PFSK-1 (cell line): ENCODE results near the gene AFF2.

Experiments
- FOXP2 ChIP-seq: optimal IDR thresholded peaks from 2 replicates; pipeline ENCODE3; 2011; ENCODE audit warnings: borderline replicate concordance, control low read depth, inconsistent platforms; ENCODE audit not compliant: insufficient read depth; ENCODE audit errors: extremely low read length, extremely low read depth
- POLR2AphosphoS5 ChIP-seq: IDR thresholded peaks from 2 replicates; pipeline ENCODE4 v1.6.1; 2012; ENCODE audit warnings: low read depth, mild to moderate bottlenecking, control low read depth, low read length, moderate library complexity
- REST ChIP-seq, 2 experiments: IDR thresholded peaks; 2 replicates each; pipeline versions ENCODE4 v1.6.1 to v1.8.0; 2011 to 2012; ENCODE audit warnings: low read depth in 2 of 2, low read length in 2 of 2, control low read depth in 1 of 2, inconsistent platforms in 1 of 2, mild to moderate bottlenecking in 1 of 2, moderate library complexity in 1 of 2; ENCODE audit not compliant: insufficient read depth in 1 of 2
- SIN3A ChIP-seq: IDR thresholded peaks from 2 replicates; pipeline ENCODE4 v1.6.1; 2012; ENCODE audit warnings: mild to moderate bottlenecking, low read length, moderate library complexity, borderline replicate concordance; ENCODE audit not compliant: insufficient read depth
- TAF1 ChIP-seq: IDR thresholded peaks from 2 replicates; pipeline ENCODE4 v1.6.1; 2012; ENCODE audit warnings: low read length, control low read depth, borderline replicate concordance; ENCODE audit not compliant: insufficient read depth

The AFF2 gene

DNA sequence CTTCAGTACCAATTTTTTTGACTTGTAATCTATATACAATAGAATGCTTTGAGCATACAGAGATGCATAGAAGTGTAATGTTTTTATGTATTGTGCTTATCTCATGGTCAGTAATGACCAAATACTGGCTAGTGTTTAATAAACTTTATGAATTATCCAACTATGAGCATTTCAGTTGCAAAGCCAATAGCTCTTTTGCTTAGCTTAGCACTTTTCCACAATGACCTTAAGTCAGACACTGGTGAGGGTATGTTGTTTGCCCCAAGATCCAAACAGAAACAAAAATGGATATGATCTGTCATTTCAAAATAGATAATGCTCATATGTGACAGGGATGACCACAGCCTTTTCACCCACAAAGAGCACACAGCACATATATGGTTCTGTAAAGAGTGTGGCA, 393.0 kb downstream of the AFF2 start:
- TF ChIP-seq TAF1 (no peak), REST (IDR thresholded peaks at IDR 0.05; ENCODE audit: insufficient read depth in 1 of 2, low read depth in 2 of 2, low read length in 2 of 2) (no peak), SIN3A (no peak), POLR2AphosphoS5 (no peak), FOXP2 (no peak)

DNA sequence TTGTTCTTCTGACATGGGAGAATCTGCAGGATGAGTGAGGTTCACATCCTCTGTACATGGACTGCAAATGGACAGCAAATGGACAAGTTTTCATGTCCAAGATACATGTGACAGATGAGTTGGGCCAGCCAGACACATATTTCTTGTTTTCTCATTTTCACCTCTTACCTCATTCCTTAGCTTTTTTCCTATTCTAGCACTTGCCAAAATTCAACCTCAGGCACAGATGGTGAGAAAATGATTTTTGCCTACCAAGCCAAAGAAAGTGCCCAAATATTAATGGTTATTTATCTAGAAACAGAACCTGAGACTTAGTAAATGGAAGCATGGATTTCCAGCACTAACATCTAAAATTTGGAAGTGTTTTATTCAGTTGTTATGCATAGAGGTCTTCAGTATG, 402.2 kb downstream of the AFF2 start:
- TF ChIP-seq FOXP2 (no peak), REST (IDR thresholded peaks at IDR 0.05; ENCODE audit: insufficient read depth in 1 of 2, low read depth in 2 of 2, low read length in 2 of 2) (no peak), POLR2AphosphoS5 (no peak), SIN3A (no peak), TAF1 (no peak)

GRCh38 chrX:148903176-148903575, 402.8 kb downstream of the AFF2 start:
- TF ChIP-seq FOXP2 (no peak), SIN3A (no peak), TAF1 (no peak), POLR2AphosphoS5 (no peak), REST (IDR thresholded peaks at IDR 0.05; ENCODE audit: insufficient read depth in 1 of 2, low read depth in 2 of 2, low read length in 2 of 2) (no peak)

GRCh38 chrX:148904421-148905111, 404.1 kb downstream of the AFF2 start:
- TF ChIP-seq FOXP2 = no peak
- TF ChIP-seq TAF1 = no peak
- no peak for TF ChIP-seq POLR2AphosphoS5
- no peak for TF ChIP-seq REST (IDR thresholded peaks at IDR 0.05; ENCODE audit: insufficient read depth in 1 of 2, low read depth in 2 of 2, low read length in 2 of 2)
- no peak for TF ChIP-seq SIN3A
